ELR (cell line): ENCODE measurements around the gene MYH15.

Experiments
- DNase-seq: peaks from one replicate; pipeline ENCODE4 v3.0.0-alpha.2; 2015; ENCODE audit warnings: low read depth

Gene MYH15

DNA sequence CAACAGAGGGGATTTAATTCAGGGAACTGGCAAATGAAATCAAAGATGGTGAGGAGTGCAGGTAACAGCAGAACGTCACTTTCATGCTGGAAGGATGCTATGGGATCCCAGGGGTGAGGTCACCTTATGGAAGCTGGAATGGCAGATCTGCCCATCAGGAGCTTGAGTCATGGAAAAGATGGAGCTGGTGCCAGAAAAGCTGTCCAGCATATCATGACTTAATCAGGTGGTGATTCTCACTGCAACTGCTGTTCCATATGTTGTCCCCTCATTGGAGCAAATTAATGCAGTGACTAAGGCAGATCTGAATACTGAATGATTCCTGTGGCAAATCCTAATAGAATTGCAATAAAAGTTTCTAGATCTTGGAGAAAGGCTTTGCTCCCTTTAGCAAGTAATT lies 175.7 kb downstream of the MYH15 start:
- peak; percentile 21 for DNase-seq

DNA sequence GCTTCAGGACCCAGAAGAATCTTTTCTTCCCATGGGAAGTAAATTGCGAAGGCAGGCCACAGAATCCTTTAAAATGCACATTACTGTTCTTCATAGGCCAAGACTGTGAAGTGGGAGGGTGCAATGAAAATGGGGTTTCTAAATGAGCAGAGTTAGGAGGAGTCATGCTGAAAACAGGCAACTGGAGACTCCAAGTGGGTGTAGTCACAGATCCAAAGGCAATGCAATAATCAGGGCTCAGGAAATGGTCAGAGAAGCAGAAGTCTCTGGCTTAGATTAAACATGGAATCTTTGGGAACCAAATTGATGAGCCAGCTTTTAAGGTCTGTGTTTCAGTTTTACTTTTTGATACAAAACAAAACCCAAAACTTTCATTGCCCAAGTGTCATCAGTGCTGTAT lies 176.4 kb downstream of the MYH15 start:
- DNase-seq: no peak

DNA sequence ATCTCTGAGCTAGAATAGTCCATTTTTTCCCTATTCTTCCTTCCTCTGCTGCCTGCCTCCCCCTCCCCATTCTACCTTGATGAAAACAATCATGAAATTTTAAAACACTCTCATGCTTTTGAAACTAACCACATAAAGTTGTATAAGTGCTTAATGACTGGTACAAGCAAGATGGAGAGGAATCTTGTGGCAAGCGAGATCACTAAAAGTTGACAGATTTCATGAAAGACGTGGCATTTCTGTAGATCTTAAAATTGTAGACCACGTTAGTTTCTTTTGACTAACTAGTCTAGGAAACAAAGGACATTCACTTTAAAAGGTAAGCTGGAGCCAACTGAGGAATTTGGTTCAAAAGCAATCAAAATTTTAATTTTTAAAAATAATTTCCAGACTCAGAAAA lies 178.6 kb downstream of the MYH15 start:
- no peak for DNase-seq
